ENCODE results near the gene PLXNC1.

PLXNC1 gene

DNA sequence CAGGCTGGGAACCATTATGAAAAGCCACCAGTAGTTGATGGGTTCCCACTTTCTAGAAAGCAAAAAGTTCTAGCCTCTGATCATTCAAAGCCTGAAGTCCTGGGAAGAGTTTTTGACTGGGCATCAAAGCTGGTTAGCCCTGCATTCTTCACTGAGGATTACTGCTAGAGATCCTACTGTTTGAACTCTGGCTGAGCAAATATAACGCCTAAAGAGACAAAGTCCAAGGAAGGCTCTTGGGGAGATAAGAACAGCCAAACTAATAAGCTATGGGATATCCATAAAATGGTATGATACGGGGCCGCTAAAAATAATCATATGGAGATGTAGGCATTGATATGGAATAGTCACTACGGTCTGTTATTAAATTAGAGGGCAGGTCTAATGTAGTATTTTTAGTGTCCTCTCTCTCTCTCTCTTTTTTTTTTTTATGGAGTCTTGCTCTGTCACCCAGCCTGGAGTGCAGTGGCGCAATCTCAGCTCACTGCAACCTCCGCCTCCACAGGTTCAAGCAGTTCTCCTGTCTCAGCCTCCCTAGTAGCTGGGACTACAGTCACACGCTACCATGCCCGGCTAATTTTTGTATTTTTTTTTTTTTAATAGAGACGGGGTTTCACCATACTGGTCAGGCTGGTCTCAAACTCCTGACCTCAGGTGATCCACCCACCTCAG is 35.5 kb downstream of the PLXNC1 start:
- no peak for DNase-seq

DNA sequence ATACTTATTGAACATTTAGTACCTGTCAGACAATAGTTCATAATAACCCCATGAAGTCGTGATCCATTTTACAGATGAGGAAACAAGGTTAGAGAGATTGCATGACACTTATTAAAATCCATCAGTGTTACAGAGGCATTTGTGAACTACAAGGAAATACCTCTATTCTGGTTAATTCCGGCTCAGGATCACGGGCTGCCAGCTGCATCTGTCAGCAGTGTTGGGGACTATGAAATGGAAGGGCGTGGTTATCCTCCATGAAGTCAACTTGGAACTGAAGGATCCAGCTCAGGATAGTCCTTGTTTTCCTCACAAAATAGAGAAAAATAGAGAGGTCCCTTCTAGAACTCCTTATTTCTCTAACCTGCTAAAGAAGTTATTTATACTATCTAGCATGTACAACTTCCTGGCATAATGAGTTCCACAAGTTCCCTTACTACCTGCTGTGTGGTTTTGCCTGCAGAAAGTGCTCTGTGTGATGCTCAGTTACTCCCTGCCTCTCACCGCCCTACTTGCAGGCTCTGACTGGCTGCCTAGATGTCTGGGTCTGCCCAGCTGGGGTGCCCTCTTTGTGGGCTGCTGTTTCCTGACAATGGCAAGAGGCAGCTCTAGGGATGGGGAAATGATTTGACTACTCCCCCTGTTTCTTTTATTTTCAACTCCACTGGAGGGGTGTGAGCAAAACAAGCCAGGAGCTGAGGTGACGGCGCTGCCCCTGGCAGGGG is 36.8 kb downstream of the PLXNC1 start:
- DNase-seq, result no peak

DNA sequence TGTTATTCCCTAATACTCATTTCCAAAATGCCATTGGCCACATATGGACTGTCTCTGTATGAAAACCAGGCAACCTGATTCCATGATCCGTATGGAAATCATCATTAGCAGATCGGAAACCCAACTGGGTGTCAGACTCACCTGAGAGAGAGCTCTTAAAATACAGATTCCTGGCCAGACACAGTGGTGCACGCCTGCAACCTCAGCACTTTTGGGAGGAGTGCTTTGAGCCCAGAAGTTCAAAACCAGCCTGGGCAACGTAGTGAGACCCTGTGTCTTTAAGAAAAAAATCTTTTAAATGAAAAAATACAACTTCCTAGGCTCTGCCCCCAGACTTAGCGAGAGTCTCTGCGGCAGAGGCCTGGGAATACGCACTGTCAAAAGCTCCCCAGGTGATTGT is 37.4 kb downstream of the PLXNC1 start:
- no peak for DNase-seq

DNA sequence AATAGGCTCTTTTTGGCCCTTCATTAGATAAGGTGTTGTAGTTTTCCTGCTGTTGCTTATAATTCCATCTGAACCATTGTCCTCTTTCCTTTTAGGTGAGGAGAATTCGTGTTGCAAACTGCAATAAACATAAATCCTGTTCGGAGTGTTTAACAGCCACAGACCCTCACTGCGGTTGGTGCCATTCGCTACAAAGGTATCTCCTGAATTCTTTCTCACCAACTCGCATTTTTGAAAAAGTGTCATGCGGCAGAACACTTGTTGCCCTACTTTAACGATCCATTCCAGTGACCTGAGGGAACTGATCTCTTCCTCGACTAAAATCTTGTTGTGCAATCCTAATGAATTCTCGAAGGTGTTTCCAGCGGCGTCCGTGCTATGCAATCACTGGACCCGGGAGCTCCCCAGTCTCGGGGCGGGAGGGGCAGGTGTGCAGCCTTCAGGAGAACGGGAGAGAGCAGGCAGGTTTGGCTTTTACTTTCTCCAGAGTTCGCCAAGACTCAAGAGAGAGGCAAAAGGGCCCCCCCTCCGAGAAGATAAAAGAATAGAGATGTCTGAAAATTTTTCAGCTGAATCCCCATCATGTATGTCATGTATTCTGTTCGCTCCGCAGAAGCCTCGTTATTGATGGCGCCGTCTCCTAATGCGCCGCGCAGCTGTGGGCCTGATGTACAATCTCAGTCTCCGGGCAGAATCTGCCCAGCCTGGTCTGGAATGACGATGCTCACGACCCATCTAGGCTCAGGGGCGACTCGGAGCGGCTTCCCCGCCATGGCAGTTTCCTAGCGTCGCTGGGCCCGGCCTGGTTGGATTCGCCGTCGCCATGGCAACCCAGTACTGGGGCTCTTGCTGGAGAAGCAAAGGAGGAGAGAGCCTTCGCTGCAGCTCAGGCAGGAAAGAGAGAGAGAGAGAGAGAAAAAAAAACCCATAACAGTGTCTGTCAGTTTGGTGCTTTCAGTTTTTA is 38.2 kb downstream of the PLXNC1 start:
- no peak for DNase-seq

DNA sequence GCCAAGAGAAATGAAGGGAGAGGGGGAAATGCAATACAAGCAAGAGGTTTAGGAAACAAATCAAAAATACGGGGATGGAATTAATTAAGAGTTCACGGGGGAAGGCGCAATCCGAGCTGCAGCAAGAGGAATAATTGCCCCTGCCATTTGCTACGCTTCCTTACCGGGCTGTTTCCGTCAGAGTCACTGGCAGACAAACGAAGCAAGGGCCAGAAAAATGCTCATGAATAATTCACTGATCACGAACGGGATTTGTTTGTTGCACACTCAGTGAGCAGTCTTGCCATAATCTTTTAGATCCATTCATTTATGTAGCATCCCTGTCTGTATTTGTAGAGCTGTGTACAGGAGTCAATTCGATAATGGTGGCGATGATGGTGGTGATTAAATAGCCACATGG is 39.0 kb downstream of the PLXNC1 start:
- DNase-seq, result no peak

DNA sequence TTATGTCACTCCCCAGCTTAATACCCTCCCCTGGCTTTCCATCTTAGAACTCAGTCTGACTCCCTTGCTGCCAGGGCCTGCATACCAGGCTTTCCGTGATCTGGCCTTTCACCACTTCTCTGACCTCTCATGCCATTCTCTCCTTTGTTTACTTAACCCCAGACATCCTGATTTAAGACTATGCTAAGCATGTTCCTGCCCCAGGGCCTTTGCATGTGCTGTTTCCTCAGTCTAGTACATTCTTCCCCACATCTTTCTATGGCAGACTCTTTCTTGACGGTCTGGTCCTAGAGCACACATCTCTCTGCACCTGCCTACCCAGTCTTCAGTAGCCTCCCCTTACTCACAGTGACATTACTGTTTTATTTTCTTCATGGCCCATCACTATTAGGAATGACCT is 42.2 kb downstream of the PLXNC1 start:
- DNase-seq, result no peak

DNA sequence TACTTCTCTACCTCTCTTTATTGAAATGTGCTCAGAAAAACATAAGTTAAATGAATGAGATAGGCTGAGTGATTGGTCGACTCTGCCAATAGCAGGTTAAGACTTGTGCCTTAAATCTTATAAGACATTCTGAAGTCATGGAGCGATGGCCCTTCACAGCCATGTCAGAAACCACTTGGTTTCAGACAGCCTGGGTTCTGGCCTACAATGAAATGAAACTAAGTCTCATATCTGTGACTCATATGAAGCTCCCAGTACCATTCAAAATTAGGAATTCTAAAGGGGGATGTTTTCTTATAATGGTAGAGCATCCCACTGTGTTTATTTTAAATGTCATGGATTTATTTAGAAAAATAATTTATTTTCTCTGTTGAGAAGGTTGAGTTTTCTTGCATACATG is 42.6 kb downstream of the PLXNC1 start:
- DNase-seq, result no peak

DNA sequence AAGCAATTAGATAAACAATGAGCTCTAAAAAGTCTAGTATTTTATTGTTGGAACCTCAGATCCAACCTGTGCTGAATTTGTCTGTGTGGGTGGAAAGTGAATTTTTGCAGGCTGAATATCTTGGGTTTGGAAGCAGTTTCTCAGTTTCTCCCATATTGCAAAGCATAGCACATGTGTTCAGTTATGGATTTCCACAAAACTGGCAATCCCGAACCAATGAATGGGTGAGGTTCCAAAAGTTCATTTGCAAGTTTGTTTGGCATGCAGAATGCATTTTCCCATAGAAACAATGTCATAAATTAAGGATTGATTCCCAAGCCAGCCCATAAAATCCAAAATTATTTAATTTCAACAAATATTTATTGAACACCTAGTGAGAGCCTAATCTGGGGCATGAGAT is 43.4 kb downstream of the PLXNC1 start:
- no peak for DNase-seq

DNA sequence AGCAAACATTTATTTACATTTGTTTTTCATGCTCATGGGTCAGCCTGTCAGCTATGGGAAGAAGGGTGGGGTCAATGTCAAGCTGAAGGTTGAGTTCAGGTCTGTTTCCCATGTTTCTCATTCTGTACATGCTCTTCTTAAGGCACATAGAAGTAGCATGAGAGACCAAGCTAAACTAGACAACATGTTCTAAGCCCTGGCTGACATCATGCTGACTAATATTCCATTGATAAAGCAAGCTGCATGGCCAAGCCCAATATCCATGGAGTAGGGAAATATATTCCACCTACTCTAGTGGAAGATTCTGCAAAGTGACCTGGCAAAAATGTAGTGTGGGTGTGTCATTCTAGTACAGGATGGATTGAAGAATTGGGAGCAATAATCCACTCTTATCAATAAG is 44.1 kb downstream of the PLXNC1 start:
- DNase-seq, result no peak

DNA sequence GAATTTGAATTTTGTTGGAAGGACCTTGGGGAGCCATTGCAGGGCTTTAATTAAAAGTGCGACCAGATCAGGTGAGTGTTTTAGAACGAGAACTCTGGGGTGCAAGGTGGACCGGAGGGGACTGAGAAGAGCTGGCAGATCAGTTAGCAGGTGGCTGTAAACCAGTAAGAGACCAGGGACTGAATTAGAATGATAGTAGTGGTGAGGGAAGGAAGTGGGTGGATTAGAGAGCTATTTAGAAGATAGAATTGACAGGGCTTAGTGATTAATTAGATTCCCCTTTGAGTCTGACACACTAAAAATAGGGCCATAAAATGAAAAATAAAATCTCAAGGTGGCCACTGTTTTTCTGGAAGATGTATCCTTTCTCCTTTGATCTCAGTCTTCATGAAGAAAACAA is 44.8 kb downstream of the PLXNC1 start:
- no peak for DNase-seq

DNA sequence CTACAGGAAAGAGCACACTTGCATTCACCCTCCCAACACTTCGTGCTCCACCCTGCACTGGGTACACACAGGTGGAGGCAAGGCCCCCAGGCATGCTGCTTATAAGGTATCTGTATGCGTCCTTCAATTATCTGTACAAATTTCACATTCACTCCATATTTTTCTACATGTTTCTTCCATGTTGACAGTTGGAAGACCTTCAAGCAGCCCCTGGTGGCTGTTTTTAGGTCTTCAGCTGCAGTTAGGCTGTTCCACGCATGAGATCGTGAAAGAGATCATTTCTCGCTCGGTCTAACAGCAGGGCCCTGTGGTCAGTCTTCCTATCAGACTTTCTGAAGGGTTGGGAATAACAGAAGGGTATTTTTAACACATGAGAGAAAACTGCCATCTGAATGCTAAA is 47.1 kb downstream of the PLXNC1 start:
- no peak for DNase-seq

DNA sequence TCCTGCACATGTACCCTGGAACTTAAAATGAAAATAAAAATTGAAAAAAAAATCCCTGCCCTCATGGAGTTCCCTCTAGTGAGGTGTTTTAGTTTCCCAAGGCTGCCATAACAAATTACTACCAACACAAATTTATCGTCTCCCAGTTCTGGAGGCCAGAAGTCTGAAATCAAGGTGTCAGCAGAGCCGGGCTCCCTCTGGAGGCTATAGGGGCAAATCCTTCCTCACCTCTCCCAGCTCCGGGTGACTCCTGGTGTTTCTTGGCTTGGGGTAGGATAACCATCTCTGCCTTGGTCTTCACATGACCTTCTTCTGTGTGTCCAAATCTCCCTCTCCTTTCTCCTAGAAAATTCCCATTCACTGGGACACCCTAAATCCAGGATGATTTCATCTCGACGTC is 50.1 kb downstream of the PLXNC1 start:
- no peak for DNase-seq

DNA sequence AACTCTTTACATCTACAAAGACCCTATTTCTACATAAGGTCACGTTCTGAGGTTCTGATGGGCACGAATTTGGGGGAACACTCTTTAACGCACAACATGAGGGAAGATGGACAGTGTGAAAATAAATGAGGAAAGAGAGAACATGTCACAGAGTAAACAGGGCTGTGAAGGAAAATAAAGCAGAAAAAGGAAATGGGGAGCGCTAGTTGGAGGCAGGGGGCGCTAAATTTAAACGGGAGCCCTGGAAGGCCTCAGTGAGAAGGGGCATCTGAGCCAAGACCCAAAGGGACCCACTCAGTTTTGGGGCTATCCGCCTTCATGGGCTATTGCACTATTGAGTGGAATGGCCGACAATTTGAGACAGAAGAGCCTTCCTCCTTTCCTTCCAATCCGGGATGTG is 50.5 kb downstream of the PLXNC1 start:
- no peak for DNase-seq

DNA sequence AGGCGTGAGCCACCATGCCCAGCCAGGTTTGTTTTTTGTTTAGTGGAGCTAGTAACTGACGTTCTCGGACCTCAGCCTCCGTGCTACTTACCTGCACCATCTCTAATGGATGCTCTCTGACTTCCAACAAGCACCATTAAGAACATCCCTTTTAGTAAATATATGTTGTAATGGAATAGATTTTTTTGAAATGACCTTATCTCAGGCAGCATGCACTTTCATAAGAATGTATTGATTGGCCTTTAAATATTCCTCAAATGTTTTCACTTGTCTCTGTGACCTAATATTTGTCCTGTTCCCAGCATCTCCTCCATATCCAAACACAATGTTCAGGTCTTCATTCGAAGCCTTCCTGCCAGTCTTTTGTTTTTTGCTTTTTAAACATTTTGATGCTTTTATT is 51.7 kb downstream of the PLXNC1 start:
- no peak for DNase-seq

DNA sequence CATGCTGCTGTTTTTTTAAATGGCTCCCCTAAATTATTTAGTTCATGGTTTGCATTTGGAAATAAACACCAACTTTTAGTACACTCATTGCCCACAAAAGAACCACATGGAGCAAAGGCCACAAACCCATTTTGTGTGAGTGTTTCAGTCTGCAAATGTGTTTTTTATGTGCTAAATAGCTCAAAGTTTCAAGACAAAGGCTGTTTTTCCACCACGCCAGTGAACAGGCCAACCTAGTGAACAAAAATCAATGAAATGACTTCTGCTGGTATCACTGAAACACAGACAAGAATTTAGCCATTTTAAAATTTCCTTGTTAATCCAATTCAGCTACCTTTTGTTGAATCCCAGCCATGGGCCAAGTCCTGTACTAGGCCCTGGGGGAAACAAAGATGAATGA is 52.3 kb downstream of the PLXNC1 start:
- DNase-seq, result no peak

DNA sequence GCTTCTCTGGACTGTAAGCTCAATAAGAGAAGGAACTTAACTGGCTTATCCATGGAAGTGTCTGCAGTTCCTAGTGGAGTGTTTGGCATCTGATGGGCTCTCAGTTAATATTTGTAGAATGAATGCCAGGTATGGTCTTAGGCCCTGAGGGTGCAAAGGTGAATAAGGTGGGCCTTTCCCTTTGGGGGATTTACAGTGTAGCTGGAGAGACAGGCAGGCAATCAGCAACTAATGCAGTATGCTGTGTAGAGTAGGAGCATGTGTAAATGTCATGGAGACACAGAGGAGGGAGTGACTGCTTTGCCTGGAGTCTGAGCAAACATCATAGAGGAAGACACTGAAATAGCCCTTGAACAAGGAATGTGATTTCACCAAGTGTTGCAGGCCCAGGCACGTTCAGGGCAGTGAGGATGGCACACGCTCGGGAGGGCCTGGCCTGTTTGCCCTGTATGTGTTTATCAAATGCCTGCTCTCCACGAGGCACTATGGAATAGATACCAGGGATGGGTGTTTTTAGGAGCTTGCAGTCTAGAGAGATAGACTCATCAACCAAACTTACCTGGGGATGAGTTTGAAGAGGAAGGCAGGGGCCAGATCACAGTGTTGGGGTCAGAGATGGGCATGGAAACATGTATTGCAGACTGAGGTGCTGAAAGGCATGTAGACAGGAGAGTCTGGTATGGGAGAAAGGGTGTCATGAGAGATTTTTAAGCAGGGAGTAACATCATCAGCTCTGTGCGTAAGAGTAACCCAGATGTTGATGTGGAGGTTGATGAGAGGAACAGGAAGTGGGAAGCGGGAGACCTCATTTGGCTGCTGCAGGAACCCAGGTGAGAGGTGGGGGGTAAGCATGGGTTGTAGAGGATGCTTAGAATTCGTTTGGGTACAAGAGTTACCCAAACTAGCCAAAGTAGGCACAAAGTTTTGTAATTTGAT is 54.1 kb downstream of the PLXNC1 start:
- no peak for DNase-seq

DNA sequence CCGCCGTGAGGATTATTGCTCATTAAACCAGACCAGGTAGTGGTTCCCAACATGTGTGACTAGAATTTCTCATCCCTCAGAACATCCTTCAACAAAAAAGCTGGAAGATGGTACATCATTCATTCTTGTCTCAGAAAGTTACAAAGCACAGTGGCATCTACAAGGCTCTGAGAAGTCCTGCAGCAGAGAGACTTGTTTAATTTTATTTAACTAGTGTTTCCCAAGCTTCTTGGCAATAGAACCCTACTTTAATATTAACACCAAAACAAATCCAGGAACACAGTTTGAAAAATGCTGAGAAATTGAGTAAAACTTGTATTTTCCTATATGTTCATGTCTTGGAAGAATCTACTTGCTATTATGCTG is 54.8 kb downstream of the PLXNC1 start:
- DNase-seq, result no peak

DNA sequence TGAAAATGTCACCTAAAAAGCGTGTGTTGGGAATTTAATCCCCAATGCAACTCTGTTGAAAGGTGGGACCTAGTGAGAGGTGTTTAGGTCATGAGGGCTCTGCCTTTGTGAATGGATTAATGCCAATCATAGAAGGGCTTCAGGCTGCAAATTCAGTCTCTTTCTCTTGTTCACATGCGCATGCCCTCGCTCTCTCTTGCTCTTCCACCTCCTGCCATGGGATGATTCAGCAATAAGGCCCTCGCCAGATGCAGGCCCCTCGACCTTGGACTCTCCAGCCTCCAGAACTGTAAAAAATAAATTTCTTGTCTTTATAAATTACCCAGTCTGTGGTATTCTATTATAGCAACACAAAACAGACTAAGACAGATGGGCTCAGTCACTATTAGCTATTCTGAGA is 55.4 kb downstream of the PLXNC1 start:
- no peak for DNase-seq

DNA sequence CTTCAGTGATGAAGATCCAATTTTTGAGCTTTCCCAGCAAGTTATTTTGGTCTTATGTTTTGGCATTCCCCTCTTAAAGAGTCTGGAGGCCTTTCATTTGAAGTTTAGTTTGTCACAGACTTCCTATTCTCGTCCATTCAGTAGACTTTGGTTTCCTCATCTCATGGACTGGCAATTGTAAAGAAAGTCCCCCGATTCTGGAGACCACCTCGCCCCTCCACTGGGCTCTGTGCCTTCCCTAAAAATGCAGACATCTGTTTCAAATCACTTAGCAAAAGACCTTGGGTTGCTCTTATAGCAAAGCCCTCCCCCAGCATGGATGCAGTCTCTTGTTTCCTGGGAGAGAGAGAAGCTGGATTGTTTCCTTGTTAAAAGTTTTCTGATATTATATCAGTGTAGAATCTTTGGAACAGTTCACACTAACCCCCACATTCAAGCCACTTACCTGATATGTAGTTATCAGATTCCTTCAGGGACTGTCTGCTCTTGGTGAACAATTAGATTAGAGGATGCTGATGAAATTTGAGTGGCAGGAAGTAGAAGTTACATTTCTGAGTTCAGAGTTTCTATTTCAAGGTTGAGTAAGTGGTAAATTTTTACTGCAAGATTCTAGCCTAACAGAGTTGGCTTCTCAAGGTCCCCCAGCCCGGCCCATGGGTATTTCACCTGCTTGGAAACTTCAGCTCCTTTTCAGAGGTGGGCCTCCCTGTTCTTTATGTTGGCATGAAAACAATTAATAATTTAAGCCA is 56.3 kb downstream of the PLXNC1 start:
- no peak for DNase-seq

DNA sequence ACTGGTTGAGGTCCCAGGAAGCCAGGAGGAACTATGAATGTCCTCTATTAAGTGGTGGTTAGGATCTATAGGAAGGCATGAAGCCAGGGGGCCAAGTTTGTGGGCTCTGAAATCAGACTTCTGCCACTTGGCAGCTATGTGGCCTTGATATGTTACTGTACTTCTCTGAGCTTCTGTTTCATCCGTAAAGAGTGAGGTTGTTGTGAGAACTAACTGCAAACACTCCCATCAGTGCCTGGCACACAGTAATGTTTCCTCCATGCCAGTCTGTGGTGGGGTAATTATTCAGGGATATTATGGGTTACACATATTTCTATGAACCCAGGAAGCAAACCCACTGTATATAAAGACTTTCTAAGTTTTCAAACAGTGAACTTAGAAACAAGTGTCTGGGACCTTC is 57.4 kb downstream of the PLXNC1 start:
- no peak for DNase-seq

DNA sequence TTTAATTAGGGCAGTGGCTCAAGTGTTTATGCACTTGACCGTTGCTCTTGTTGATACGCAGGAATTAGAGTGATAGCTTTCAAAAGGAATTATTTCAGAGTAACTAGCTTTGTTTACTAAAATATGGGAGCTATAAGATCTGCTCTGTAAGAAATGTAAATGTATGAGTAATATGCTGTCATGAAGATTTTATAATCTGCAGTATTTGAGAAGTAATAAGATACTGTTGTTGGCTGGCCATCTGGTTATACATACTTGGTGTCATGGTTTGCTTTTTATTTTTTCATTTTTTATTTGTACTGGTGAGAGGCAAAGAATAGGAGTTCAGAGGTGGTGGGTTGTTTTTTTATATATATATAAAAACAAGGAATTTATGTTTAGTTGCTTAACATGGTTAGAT is 58.5 kb downstream of the PLXNC1 start:
- DNase-seq, result no peak

DNA sequence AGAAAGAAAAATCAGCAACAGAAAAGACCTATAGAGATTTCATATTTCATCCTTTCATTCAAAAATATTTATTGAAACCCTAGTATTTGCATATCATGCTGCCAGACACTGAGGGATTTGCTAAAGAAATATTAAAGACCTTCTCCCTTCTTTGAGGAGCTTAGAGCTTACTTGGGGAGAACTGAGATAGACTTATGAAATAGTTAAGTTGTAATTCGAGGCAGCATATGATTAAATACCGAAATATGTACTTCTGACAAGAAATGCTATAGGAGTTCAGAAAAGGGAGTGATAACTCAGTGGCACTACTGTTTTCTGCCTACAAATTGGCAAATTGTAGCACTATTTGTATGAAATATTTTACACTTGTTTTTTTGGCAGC is 59.1 kb downstream of the PLXNC1 start:
- DNase-seq, result no peak

Measured in activated CD4-positive, CD25-positive, alpha-beta regulatory T cell treated with anti-CD3 and anti-CD28 coated beads, Interleukin-2, amount 50 U/mL, for 72 hours (primary cell).